SW 1271 (cell line): ENCODE results near the gene OR14I1.
"Not testable (repeated sequence)": the region's sequence is repeated elsewhere in the genome, so short reads cannot be mapped to it uniquely, and the experiment has no call there.

Source experiments
- DNase-seq, 2 experiments: peaks; one replicate each; lab custom pipeline; 2025; lab: John Stamatoyannopoulos, UW

Gene OR14I1

GRCh38 chr1:248686815-248687214, 15.8 kb downstream of the OR14I1 start:
- DNase-seq: no peak

- no peak for DNase-seq
Measured at GRCh38 chr1:248681651-248682050, 20.9 kb downstream of the OR14I1 start.

GRCh38 chr1:248670003-248670402, 32.6 kb downstream of the OR14I1 start:
- DNase-seq: peak in 1 of 2 experiments; percentile 34

- DNase-seq: not testable (repeated sequence)
Measured at GRCh38 chr1:248663453-248664328, 38.9 kb downstream of the OR14I1 start.

GRCh38 chr1:248656797-248657196, 45.8 kb downstream of the OR14I1 start:
- not testable (repeated sequence) for DNase-seq

- not testable (repeated sequence) for DNase-seq
Measured at GRCh38 chr1:248655354-248655753, 47.2 kb downstream of the OR14I1 start, which contains the start of gene OR2T27. Gene OR2T27, minus strand, starts transcription at chr1:248655528. Its CDS starts 4,644 bp downstream, at chr1:248650884.
